Kidney (tissue), 14 donors: ENCODE results near the gene TSHZ2. TPM values are rescaled to one million over a fixed set of nuclear protein-coding genes. Genes with fewer than 3 reads are reported as not detected.
"Not testable (repeated sequence)": the region's sequence is repeated elsewhere in the genome, so short reads cannot be mapped to it uniquely, and the experiment has no call there.

Experiments
- DNase-seq, 5 donors: peaks; one replicate each; pipeline ENCODE4 v3.0.0-alpha.2; 2013 to 2020
- FAIRE-seq: peaks from 2 replicates; lab custom pipeline; 2012; peaks lifted over from hg19 to GRCh38; lab: Jason Lieb, UNC
- H3K27ac ChIP-seq, 2 donors: one replicate each; pipeline ENCODE4 v1.7.0; 2013; ENCODE audit warnings: low read depth in 2 of 2, low read length in 2 of 2, inconsistent platforms in 1 of 2
- H3K27me3 ChIP-seq: one replicate; pipeline ENCODE4 v1.7.1; 2013; ENCODE audit warnings: low read length, inconsistent platforms; ENCODE audit not compliant: control insufficient read depth, insufficient read depth
- H3K36me3 ChIP-seq, 3 donors: one replicate each; pipeline versions ENCODE4 v1.7.0 to v1.7.1; 2013; ENCODE audit warnings: low read length in 3 of 3, control low read depth in 1 of 3, inconsistent platforms in 1 of 3; ENCODE audit not compliant: insufficient read depth in 3 of 3, control insufficient read depth in 2 of 3
- H3K4me1 ChIP-seq, 3 donors: one replicate each; pipeline versions ENCODE4 v1.7.0 to v1.7.1; 2013; ENCODE audit warnings: low read length in 3 of 3, inconsistent platforms in 1 of 3, low read depth in 1 of 3; ENCODE audit not compliant: control insufficient read depth in 2 of 3, insufficient read depth in 2 of 3
- H3K4me3 ChIP-seq, 3 donors: one replicate each; pipeline versions ENCODE4 v1.7.0 to v1.8.1; 2013; ENCODE audit warnings: low read length in 3 of 3, control low read depth in 1 of 3, inconsistent platforms in 1 of 3
- H3K9ac ChIP-seq, 3 donors: one replicate each; pipeline versions ENCODE4 v1.7.0 to v1.7.1; 2013; ENCODE audit warnings: low read length in 3 of 3, control low read depth in 1 of 3, inconsistent platforms in 1 of 3
- H3K9me3 ChIP-seq, 3 donors: one replicate each; pipeline versions ENCODE4 v1.7.0 to v1.7.1; 2013; ENCODE audit warnings: low read length in 3 of 3, control low read depth in 1 of 3, inconsistent platforms in 1 of 3; ENCODE audit not compliant: control insufficient read depth in 2 of 3, insufficient read depth in 1 of 3
- intact Hi-C: fragments of 100-400 bp; cut with DNase I; formaldehyde crosslinking; loops from one replicate; pipeline ENCODE4 v1.11.1; 2022
- polyA plus RNA-seq: library from polyadenylated mRNA; stranded (reverse); fragments of 350-450 nt; fragmentation: Illumina TruSeq; extraction: RNeasy Lipid Tissue Mini Kit (QIAGEN cat#74804); gene quantifications from one replicate; pipeline ENCODE4 v1.2.3, GENCODE V29; 2014; ENCODE audit warnings: low read depth, low replicate concordance; ENCODE audit not compliant: insufficient read depth
- total RNA-seq: library from RNA; stranded (reverse); fragmentation: NEBNext Ultra II Directional; extraction: Animal tissue kit (Norgen Biotek cat#: 25700); gene quantifications from one replicate; pipeline ENCODE4 v1.2.1, GENCODE V29; 2021
- TF ChIP-seq, protein P1 (sequence below): IDR thresholded peaks from 3 replicates; pipeline ENCODE4 v1.5.1; 2012; ENCODE audit warnings: mild to moderate bottlenecking, moderate library complexity, borderline replicate concordance; ENCODE audit not compliant: insufficient read depth; ENCODE audit errors: extremely low read depth
- donor health status: control.
- donor health status: control.
- donor health status: control.
- donor health status: control.
- donor health status: control.
- donor health status: DM: yes; HTN: yes; CAD: no.
- donor health status: Normal renal cell carcinoma (clear cell type).

Gene TSHZ2
- total and polyA plus RNA-seq, 2 donors from 2014 or later: 0.86 to 15.5 TPM

GRCh38 chr20:53362736-53363135, 390.6 kb downstream of the TSHZ2 start:
- H3K27ac ChIP-seq: no peak overlapping the region
- H3K4me1 ChIP-seq: no peaks in the 10 kb centered on the region
- intact Hi-C loops: no loop called here
- no peak overlapping the region for H3K9ac ChIP-seq
- H3K27me3 ChIP-seq: no peaks in the 10 kb centered on the region
- TF ChIP-seq, protein P1, sequence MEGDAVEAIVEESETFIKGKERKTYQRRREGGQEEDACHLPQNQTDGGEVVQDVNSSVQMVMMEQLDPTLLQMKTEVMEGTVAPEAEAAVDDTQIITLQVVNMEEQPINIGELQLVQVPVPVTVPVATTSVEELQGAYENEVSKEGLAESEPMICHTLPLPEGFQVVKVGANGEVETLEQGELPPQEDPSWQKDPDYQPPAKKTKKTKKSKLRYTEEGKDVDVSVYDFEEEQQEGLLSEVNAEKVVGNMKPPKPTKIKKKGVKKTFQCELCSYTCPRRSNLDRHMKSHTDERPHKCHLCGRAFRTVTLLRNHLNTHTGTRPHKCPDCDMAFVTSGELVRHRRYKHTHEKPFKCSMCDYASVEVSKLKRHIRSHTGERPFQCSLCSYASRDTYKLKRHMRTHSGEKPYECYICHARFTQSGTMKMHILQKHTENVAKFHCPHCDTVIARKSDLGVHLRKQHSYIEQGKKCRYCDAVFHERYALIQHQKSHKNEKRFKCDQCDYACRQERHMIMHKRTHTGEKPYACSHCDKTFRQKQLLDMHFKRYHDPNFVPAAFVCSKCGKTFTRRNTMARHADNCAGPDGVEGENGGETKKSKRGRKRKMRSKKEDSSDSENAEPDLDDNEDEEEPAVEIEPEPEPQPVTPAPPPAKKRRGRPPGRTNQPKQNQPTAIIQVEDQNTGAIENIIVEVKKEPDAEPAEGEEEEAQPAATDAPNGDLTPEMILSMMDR: no peak
- no peaks in the 10 kb centered on the region for H3K9me3 ChIP-seq
- H3K4me3 ChIP-seq: no peak overlapping the region
- no peaks in the 10 kb centered on the region for H3K36me3 ChIP-seq
- FAIRE-seq (no peak), DNase-seq (no peak)

GRCh38 chr20:53364646-53365045, 392.5 kb downstream of the TSHZ2 start:
- H3K4me1 ChIP-seq: no peaks in the 10 kb centered on the region
- H3K9ac ChIP-seq: no peak overlapping the region
- DNase-seq (no peak), FAIRE-seq (no peak)
- H3K4me3 ChIP-seq: no peak overlapping the region
- H3K27me3 ChIP-seq: no peaks in the 10 kb centered on the region
- TF ChIP-seq, protein P1: no peak
- intact Hi-C loops: no loop called here
- no peaks in the 10 kb centered on the region for H3K36me3 ChIP-seq
- no peak overlapping the region for H3K27ac ChIP-seq
- no peaks in the 10 kb centered on the region for H3K9me3 ChIP-seq

- no peak overlapping the region for H3K4me3 ChIP-seq
- FAIRE-seq (no peak), DNase-seq (no peak)
- H3K27ac ChIP-seq: no peak overlapping the region
- no peak overlapping the region for H3K9ac ChIP-seq
- no peaks in the 10 kb centered on the region for H3K9me3 ChIP-seq
- intact Hi-C loops: no loop called here
- H3K36me3 ChIP-seq: no peaks in the 10 kb centered on the region
- TF ChIP-seq, protein P1: no peak
- H3K4me1 ChIP-seq: no peaks in the 10 kb centered on the region
- H3K27me3 ChIP-seq: no peaks in the 10 kb centered on the region
Measured at GRCh38 chr20:53365076-53365475, 392.9 kb downstream of the TSHZ2 start.

DNA sequence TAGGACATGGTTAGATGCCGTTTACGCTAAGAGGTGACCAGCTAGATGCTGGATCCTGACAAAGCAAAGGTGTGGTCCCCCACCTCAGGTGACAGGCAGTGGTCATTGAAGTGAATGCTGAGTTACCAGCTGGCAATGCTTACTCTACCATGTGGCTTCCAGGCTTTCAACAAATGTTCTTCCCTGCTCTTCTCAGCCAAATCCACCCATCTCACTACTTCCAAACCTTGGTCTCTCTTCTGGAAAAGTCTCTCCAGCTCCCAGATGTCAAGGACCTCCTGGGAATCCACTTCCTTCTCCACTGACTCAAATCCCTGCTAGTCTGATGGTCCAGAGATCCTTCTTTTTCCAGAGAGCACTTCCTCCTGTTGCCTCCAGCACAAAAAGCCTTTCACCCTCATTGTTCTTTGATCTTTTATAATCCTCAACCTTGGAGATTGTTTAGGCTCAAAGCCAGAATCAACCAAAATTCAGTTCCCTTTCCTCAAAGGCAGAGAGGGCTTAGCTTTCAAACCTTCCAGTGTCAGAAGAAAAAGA, 393.4 kb downstream of the TSHZ2 start:
- Histone ChIP-seq H3K27me3 (no peaks in the 10 kb centered on the region), H3K4me3 (no peak overlapping the region), H3K9ac (no peak overlapping the region), H3K9me3 (no peaks in the 10 kb centered on the region), H3K27ac (no peak overlapping the region), H3K4me1 (no peaks in the 10 kb centered on the region), H3K36me3 (no peaks in the 10 kb centered on the region)
- no peak for FAIRE-seq
- intact Hi-C loops: no loop called here
- TF ChIP-seq, protein P1: no peak
- no peak for DNase-seq

DNA sequence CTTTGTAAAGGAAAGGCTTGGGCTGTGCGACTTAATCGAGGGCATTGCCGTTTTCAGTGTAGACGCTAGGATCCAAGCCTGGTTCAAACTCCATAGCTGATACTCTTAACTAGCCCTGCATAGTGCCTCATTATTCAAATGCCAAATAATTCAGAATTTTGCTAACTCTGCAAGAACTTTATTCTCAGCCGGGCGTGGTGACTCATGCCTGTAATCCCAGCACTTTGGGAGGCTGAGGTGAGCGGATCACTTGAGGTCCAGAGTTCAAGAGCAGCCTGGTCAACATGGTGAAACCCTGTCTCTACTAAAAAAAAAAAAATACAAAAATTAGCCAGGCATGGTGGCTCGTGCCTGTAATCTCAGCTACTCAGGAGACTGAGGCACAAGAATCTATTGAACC, 394.8 kb downstream of the TSHZ2 start:
- H3K27me3 ChIP-seq, H3K27ac ChIP-seq, H3K9me3 ChIP-seq, FAIRE-seq, H3K4me1 ChIP-seq, intact Hi-C loops, H3K4me3 ChIP-seq, H3K36me3 ChIP-seq, DNase-seq, H3K9ac ChIP-seq: not testable (repeated sequence)
